ENCODE data around the gene MARK1.

Gene MARK1

GRCh38 chr1:220655961-220656740, 128.2 kb downstream of the MARK1 start:
- H3K18ac ChIP-seq (ENCODE audit: low read length) = no peak overlapping the region
- H3K4me2 ChIP-seq (ENCODE audit: insufficient read depth, low read length, poor library complexity, severe bottlenecking) = no peak overlapping the region
- H2BK15ac ChIP-seq (ENCODE audit: low read length) = no peak overlapping the region
- no peak overlapping the region for H2AK5ac ChIP-seq (ENCODE audit: low read depth, low read length)
- no peak for DNase-seq (ENCODE audit: low spot score)
- no peaks in the 10 kb centered on the region for H3K4me1 ChIP-seq (ENCODE audit: control insufficient read depth in 2 of 2, insufficient read depth in 1 of 2, low read depth in 1 of 2, low read length in 2 of 2)
- H3K4me3 ChIP-seq (ENCODE audit: low read length in 2 of 2) = no peak overlapping the region
- H2BK120ac ChIP-seq (ENCODE audit: low read depth, low read length) = no peak overlapping the region
- no peak overlapping the region for H2AFZ ChIP-seq (ENCODE audit: low read length)
- H3K79me1 ChIP-seq (ENCODE audit: low read depth, low read length) = no peaks in the 10 kb centered on the region
- no peak overlapping the region for H3K9ac ChIP-seq (ENCODE audit: low read depth, low read length, poor library complexity)
- no peak overlapping the region for H2BK5ac ChIP-seq (ENCODE audit: low read length)
- no peak overlapping the region for H3K14ac ChIP-seq (ENCODE audit: low read length)
- no peak overlapping the region for H3K4ac ChIP-seq (ENCODE audit: low read length)
- no peaks in the 10 kb centered on the region for H3K27me3 ChIP-seq (ENCODE audit: control insufficient read depth in 3 of 3, insufficient read depth in 3 of 3, low read depth in 1 of 3, low read length in 3 of 3)
- H4K91ac ChIP-seq (ENCODE audit: low read depth, low read length, poor library complexity) = no peak overlapping the region
- H4K8ac ChIP-seq (ENCODE audit: low read depth, low read length) = no peak overlapping the region
- H3K27ac ChIP-seq (replicated peaks; ENCODE audit: low read length) = no peak overlapping the region
- no peak overlapping the region for H2BK12ac ChIP-seq (ENCODE audit: low read length)
- H3K36me3 ChIP-seq (replicated peaks in 1 of 2; ENCODE audit: control insufficient read depth in 2 of 2, insufficient read depth in 2 of 2, low read length in 2 of 2) = peaks cover 10 to 63% of the 10 kb centered on the region in 2 donors
- no peaks in the 10 kb centered on the region for H3K9me3 ChIP-seq (replicated peaks in 1 of 2; ENCODE audit: control insufficient read depth in 2 of 2, insufficient read depth in 1 of 2, low read depth in 1 of 2, low read length in 2 of 2)
- no peak overlapping the region for H3K23ac ChIP-seq (ENCODE audit: low read depth, low read length, poor library complexity)

- Histone ChIP-seq H4K8ac (ENCODE audit: low read depth, low read length) (no peak overlapping the region), H3K27ac (replicated peaks; ENCODE audit: low read length) (no peak overlapping the region), H3K18ac (ENCODE audit: low read length) (no peak overlapping the region), H3K14ac (ENCODE audit: low read length) (no peak overlapping the region), H3K9me3 (replicated peaks in 1 of 2; ENCODE audit: control insufficient read depth in 2 of 2, insufficient read depth in 1 of 2, low read depth in 1 of 2, low read length in 2 of 2) (peaks cover 0 to 1% of the 10 kb centered on the region in 2 donors), H3K4ac (ENCODE audit: low read length) (no peak overlapping the region), H2BK12ac (ENCODE audit: low read length) (no peak overlapping the region), H3K4me3 (ENCODE audit: low read length in 2 of 2) (no peak overlapping the region), H3K27me3 (ENCODE audit: control insufficient read depth in 3 of 3, insufficient read depth in 3 of 3, low read depth in 1 of 3, low read length in 3 of 3) (no peaks in the 10 kb centered on the region), H2BK15ac (ENCODE audit: low read length) (no peak overlapping the region), H3K4me1 (ENCODE audit: control insufficient read depth in 2 of 2, insufficient read depth in 1 of 2, low read depth in 1 of 2, low read length in 2 of 2) (no peaks in the 10 kb centered on the region), H3K79me1 (ENCODE audit: low read depth, low read length) (no peaks in the 10 kb centered on the region), H2BK5ac (ENCODE audit: low read length) (no peak overlapping the region), H3K9ac (ENCODE audit: low read depth, low read length, poor library complexity) (no peak overlapping the region), H2BK120ac (ENCODE audit: low read depth, low read length) (no peak overlapping the region), H3K4me2 (ENCODE audit: insufficient read depth, low read length, poor library complexity, severe bottlenecking) (no peak overlapping the region), H3K36me3 (replicated peaks in 1 of 2; ENCODE audit: control insufficient read depth in 2 of 2, insufficient read depth in 2 of 2, low read length in 2 of 2) (peaks cover 1 to 7% of the 10 kb centered on the region in 2 donors), H2AK5ac (ENCODE audit: low read depth, low read length) (no peak overlapping the region), H4K91ac (ENCODE audit: low read depth, low read length, poor library complexity) (no peak overlapping the region), H3K23ac (ENCODE audit: low read depth, low read length, poor library complexity) (no peak overlapping the region), H2AFZ (ENCODE audit: low read length) (no peak overlapping the region)
- WGBS, 2 donors (ENCODE audit: extremely low coverage in 2 of 2, insufficient read length in 2 of 2, insufficient replicate concordance in 1 of 2) = no CpG with 5 or more reads among the region's 3 CpGs
- no peak for DNase-seq (ENCODE audit: low spot score)
These were observed 138.4 kb downstream of the MARK1 start for GRCh38 chr1:220666349-220666748.

- Histone ChIP-seq H3K18ac (ENCODE audit: low read length) (no peak overlapping the region), H3K14ac (ENCODE audit: low read length) (no peak overlapping the region), H3K4me1 (ENCODE audit: control insufficient read depth in 2 of 2, insufficient read depth in 1 of 2, low read depth in 1 of 2, low read length in 2 of 2) (no peaks in the 10 kb centered on the region)
These were observed 141.1 kb downstream of the MARK1 start for GRCh38 chr1:220669005-220669404.

GRCh38 chr1:220670365-220670764, 142.4 kb downstream of the MARK1 start:
- no peaks in the 10 kb centered on the region for H3K36me3 ChIP-seq (replicated peaks in 1 of 2; ENCODE audit: control insufficient read depth in 2 of 2, insufficient read depth in 2 of 2, low read length in 2 of 2)
- H3K27ac ChIP-seq (replicated peaks; ENCODE audit: low read length) = no peak overlapping the region
- no peak overlapping the region for H3K23ac ChIP-seq (ENCODE audit: low read depth, low read length, poor library complexity)
- H3K14ac ChIP-seq (ENCODE audit: low read length) = no peak overlapping the region
- H3K4ac ChIP-seq (ENCODE audit: low read length) = no peak overlapping the region
- H3K4me1 ChIP-seq (ENCODE audit: control insufficient read depth in 2 of 2, insufficient read depth in 1 of 2, low read depth in 1 of 2, low read length in 2 of 2) = no peaks in the 10 kb centered on the region
- no peak for DNase-seq (ENCODE audit: low spot score)
- no peak overlapping the region for H2BK12ac ChIP-seq (ENCODE audit: low read length)
- no peak overlapping the region for H4K91ac ChIP-seq (ENCODE audit: low read depth, low read length, poor library complexity)
- H2AFZ ChIP-seq (ENCODE audit: low read length) = no peak overlapping the region
- no peak overlapping the region for H2BK120ac ChIP-seq (ENCODE audit: low read depth, low read length)
- no peak overlapping the region for H2BK5ac ChIP-seq (ENCODE audit: low read length)
- peaks cover 0 to 1% of the 10 kb centered on the region in 2 donors for H3K9me3 ChIP-seq (replicated peaks in 1 of 2; ENCODE audit: control insufficient read depth in 2 of 2, insufficient read depth in 1 of 2, low read depth in 1 of 2, low read length in 2 of 2)
- H3K27me3 ChIP-seq (ENCODE audit: control insufficient read depth in 3 of 3, insufficient read depth in 3 of 3, low read depth in 1 of 3, low read length in 3 of 3) = no peaks in the 10 kb centered on the region
- H3K79me1 ChIP-seq (ENCODE audit: low read depth, low read length) = no peaks in the 10 kb centered on the region
- H3K4me2 ChIP-seq (ENCODE audit: insufficient read depth, low read length, poor library complexity, severe bottlenecking) = no peak overlapping the region
- H4K8ac ChIP-seq (ENCODE audit: low read depth, low read length) = no peak overlapping the region
- no peak overlapping the region for H2BK15ac ChIP-seq (ENCODE audit: low read length)
- no peak overlapping the region for H3K9ac ChIP-seq (ENCODE audit: low read depth, low read length, poor library complexity)
- H3K18ac ChIP-seq (ENCODE audit: low read length) = no peak overlapping the region
- no peak overlapping the region for H2AK5ac ChIP-seq (ENCODE audit: low read depth, low read length)
- no peak overlapping the region for H3K4me3 ChIP-seq (ENCODE audit: low read length in 2 of 2)

More at GRCh38 chr1:220669005-220669404, 141.1 kb downstream of the MARK1 start:
- Histone ChIP-seq H3K4me2 (ENCODE audit: insufficient read depth, low read length, poor library complexity, severe bottlenecking) (no peak overlapping the region), H3K9me3 (replicated peaks in 1 of 2; ENCODE audit: control insufficient read depth in 2 of 2, insufficient read depth in 1 of 2, low read depth in 1 of 2, low read length in 2 of 2) (peaks cover 0 to 1% of the 10 kb centered on the region in 2 donors), H4K91ac (ENCODE audit: low read depth, low read length, poor library complexity) (no peak overlapping the region), H3K27me3 (ENCODE audit: control insufficient read depth in 3 of 3, insufficient read depth in 3 of 3, low read depth in 1 of 3, low read length in 3 of 3) (no peaks in the 10 kb centered on the region), H2BK15ac (ENCODE audit: low read length) (no peak overlapping the region), H3K79me1 (ENCODE audit: low read depth, low read length) (no peaks in the 10 kb centered on the region), H2BK5ac (ENCODE audit: low read length) (no peak overlapping the region), H3K23ac (ENCODE audit: low read depth, low read length, poor library complexity) (no peak overlapping the region), H3K9ac (ENCODE audit: low read depth, low read length, poor library complexity) (no peak overlapping the region), H3K27ac (replicated peaks; ENCODE audit: low read length) (no peak overlapping the region), H3K36me3 (replicated peaks in 1 of 2; ENCODE audit: control insufficient read depth in 2 of 2, insufficient read depth in 2 of 2, low read length in 2 of 2) (no peaks in the 10 kb centered on the region), H4K8ac (ENCODE audit: low read depth, low read length) (no peak overlapping the region), H2AFZ (ENCODE audit: low read length) (no peak overlapping the region), H2BK120ac (ENCODE audit: low read depth, low read length) (no peak overlapping the region), H2AK5ac (ENCODE audit: low read depth, low read length) (no peak overlapping the region), H3K4ac (ENCODE audit: low read length) (no peak overlapping the region), H3K4me3 (ENCODE audit: low read length in 2 of 2) (no peak overlapping the region), H2BK12ac (ENCODE audit: low read length) (no peak overlapping the region)
- no peak for DNase-seq (ENCODE audit: low spot score)
- no CpG with 5 or more reads among the region's 1 CpG for WGBS, 2 donors (ENCODE audit: extremely low coverage in 2 of 2, insufficient read length in 2 of 2, insufficient replicate concordance in 1 of 2)

Measured in neuronal stem cell (in vitro differentiated cells).